GM19099 (cell line): ENCODE results near the gene ADGRB2.

ENCODE experiments used
- POLR2A ChIP-seq: IDR thresholded peaks from 3 replicates; pipeline ENCODE4 v1.6.1; 2011; ENCODE audit warnings: low read depth; ENCODE audit not compliant: insufficient read length; ENCODE audit errors: extremely low read depth

ADGRB2 gene

DNA sequence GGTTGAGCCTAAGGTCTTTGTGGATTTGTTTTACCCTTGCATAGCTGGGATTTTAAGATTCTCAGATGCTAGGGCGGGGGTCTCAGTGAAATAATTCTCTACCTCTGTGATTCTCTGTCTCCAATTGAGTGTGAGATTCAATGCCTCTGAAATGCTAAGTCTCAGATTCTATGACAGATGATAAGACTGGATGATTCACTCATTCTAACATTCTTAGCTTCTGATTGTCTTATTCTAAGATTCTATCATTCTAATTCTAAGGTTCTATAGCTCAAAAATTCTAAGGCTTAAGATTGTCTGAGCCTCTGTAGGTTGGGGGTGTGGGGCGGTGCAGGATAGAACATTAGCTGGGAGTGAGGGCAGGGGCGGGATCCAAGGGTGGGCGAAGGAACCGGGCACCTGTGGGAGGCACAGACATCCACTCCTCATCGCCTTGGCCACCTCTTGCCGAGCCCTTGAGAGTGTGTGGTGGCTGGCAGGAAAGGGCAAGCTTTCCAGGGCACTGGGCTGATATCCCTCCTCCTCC, 29.5 kb downstream of the ADGRB2 start:
- no peak for TF ChIP-seq POLR2A

DNA sequence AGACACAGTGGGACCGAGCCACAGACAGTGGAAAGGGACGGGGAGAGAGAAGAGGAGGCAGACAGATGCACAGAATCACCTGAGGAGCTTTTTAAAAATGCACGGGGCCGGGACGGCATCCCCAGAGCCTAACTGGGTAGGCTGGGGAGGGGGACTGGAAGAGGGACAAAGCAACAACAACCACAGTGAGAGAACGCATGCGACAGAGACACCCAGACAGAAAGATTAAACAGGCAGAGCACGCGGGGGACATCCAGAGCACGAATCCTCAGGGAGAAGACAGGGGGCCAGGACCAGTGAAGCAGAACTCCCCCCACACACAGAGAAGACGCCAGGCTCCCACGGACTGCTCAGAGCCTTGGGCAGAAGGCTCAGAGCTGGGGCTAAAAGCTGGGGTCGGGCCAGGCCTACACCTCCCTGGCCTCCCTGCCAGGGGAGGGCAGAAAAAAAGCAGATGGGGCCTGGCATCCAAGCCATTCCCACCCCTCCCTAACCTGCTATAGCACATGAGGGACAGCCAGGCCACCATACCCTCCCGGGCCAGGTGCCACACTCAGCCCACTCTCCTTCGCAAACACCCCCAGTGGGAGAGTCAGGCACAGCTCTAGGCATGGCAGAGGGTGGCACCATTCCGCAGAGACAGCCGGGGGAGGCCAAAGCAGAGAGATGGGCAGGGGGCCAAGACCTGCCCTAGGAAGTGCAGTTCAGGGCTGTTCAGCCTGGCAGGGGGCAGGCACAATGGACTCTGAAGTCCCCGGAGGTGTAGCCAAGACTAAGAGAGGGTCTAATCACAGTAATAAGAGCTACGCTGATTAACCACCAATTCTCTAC, 30.5 kb downstream of the ADGRB2 start:
- no peak for TF ChIP-seq POLR2A

DNA sequence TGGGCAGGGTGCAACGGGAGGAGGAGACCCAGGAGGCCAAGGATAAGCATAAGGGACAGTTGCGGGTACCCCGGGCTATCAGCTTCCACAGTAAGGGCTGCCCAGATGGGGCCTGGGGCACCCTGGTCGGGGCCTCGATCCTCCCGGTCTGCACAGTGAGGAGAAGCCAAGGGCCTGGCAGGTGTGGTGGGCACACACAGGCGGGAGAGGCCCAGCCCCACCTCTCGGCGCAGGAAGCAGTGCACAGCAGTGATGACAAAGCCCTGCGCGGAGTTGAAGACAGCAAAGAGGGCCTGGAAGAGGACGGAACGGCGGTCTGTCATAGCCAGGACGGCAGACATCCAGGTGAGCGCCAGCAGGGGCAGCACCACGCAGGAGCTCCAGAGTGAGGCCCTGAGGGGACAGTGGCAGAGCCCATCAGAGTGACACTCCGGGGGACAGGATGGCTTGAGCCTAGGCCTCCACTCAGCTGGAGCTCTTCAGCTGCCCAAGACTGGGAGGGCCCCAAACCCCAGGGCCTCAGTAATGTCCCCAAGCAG, 31.3 kb downstream of the ADGRB2 start:
- TF ChIP-seq POLR2A, result no peak

DNA sequence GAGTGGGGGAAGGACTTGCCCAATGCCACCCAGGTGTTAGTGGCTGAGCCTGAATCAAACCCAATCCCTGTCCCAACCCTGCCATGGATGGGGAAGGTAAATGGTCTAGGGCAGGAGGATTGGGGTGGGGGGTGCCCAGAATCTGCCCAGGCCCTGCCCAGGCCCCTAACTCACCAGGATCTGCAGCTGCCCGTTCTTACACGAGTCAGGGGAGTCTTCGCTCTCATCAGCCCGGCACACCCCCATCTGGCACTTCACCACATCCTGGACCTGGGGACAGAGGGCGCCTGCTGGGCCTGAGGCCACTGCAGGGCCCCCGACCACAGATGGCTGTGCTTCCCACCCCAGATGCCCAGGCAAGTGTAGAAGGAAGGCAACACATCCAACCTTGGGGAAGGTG, 31.8 kb downstream of the ADGRB2 start:
- TF ChIP-seq POLR2A, result no peak

DNA sequence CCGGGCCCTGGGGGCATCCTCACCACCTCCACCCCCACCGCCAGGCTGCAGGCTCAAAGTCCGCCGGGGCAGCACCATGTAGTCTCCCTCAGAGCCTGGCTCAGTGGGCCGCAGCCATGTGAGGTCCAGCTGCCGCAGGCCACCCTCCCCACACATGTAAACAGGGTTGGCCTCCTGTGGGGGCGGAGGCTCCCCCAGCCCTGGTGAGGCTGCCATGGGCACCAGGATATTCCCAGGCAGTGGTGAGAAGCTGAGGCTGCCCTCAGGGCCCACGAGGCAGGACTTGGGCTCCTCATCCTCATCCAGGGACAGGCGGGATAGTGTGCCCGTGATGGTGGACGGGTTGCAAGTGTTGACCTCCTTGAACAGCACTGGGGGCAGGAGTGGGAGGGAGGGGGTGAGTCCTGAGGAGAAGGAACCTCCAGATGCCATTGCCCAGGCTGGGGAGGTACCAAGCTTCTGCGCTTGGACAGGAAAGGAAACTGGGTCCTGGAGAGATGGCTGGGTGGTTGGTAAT, 33.0 kb downstream of the ADGRB2 start:
- no peak for TF ChIP-seq POLR2A

DNA sequence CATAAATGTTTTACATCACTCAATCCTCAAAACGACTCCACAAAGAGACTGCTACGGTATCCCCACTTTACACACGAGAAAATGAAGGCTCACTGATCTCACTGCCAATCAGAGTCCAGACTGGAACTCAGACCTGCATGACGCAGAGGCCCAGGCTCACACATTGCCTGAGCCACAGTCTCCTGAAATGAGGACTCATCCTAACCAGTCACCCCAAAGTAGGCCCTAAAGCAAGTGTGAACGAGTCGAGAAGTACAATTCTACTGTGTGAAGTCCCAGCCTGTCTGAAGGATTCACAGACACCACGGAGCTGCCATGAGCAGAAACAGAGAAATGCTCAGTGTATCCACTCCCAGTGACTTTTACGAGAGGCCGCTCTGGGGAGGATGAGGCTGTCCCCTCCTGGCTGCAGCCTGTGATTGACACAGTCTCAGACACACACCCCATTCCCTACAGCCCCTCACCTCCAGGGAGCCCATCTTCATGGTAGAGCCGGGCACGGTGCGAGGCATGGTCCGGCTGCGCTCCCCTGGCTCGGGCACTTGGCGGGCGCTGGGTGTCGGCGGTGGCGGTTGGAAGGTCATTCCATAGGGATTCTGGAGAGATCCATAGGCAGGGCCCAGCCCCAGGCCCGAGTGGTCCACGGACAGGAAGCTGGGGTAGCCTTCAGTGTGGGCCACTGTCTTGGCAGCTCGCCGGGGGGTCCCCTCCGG, 33.6 kb downstream of the ADGRB2 start:
- TF ChIP-seq POLR2A, result no peak

DNA sequence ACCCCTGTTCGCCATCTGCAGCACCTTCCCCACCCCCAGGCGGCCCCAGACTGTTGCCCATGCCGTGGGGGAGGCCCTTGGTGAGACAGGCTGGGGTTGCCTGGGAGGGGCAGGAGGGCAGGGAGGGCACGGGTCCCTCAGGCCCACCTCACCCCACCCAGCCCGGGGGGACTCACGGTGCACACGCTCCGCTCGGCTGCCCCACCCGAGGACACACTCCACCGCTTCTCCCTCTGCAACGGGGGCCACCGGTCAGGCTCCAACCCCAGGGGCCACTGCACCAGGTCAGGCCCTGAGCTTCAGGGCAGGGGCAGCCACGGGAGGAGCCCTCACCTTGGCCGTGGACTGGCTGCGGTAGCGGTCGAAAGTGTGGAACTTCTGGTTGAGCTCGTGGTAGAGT, 36.3 kb downstream of the ADGRB2 start:
- TF ChIP-seq POLR2A, result no peak

DNA sequence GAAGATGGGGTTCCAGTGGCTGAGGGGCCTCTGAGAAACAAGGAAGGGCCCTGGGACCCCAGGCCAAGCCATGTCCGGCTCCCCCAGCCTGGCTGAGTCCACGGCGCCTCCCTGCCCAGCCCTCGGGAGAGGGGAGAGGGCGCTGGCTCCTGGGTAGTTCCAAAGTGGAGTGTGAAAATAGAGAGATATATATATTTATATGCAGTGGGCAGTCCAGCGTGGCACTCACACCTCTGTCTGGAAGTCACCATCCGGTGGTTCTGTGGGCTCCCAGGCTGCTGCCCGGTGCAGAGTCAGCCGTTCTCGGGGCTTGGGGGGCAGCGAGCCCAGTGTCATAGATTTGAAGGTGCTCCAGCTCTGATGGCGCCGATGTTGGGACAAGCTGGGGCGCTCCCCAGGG, 36.9 kb downstream of the ADGRB2 start:
- TF ChIP-seq POLR2A, result no peak

DNA sequence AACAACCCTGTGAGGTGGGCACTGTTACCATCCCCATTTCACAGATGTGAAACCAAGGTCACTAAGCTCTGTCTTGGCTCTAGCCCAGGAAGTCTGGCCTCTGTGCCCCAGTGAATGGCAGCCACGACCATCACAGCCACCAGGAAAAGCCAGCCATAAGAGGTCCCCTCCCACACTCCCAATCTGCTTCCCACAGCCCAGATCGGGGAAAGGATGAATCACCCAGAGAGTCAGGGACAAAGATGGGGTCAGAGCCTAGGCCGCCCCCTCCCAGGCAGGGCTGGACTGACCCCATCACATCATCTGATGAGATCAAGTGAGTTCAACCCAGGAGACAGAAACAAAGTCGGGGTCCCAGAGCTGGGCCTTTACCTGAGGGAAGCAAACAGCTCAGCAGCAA, 37.4 kb downstream of the ADGRB2 start:
- TF ChIP-seq POLR2A, result no peak

DNA sequence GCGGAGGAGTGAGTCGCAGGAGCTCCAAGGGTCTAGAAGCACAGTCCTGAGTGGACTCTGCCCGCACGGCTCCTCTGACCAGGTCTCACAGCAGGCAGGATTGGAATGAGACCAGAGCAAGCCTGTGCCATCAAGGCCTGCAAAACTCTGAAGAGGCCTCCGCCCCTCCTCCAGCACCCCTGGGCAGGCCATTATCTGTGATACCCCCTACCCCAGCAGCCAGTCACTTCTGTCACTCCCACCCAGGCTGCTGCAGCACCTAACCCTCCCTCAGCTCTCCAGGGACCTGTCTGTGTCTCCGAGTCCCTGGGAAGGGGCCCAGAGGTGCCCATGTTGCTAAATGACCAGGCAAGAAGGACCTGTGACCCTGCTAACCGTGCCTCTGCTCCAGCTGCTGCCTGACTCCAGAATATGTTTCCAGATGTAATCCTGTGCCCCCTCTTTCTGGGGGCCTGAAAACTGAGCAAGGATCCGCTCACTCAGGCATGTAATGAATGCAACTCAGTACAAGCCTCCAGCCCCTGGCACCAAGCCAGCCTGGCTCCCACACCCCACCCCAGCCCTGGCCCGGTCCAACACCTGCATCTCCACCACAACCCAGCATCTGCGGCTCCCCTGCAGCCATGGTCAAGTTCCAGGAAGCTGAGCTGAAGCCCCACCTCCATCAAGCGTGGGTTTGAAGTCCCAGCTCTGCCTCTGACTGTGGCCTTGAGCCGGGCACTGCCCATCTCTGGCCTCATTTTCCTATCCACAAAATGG, 38.2 kb downstream of the ADGRB2 start:
- no peak for TF ChIP-seq POLR2A

DNA sequence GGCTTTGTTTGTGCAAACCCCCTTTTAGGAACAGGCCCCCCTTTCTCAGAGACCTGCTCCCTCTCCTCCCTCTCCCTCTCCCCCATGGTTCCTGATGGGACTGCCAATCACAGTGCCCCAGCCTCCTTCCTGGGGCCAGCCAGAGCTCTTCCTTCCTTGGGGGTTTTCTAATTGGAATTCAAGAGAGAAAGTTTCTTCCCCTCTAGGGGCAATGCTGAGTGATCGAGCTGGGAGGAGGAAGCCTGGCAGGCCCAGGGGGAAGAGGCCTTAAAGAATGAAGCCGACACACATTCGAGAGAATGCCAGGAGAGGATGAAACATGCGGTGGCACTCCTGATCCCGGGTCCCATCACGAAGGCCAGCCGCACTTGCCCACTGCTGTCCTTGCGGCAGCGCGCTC, 39.0 kb downstream of the ADGRB2 start:
- TF ChIP-seq POLR2A, result no peak

DNA sequence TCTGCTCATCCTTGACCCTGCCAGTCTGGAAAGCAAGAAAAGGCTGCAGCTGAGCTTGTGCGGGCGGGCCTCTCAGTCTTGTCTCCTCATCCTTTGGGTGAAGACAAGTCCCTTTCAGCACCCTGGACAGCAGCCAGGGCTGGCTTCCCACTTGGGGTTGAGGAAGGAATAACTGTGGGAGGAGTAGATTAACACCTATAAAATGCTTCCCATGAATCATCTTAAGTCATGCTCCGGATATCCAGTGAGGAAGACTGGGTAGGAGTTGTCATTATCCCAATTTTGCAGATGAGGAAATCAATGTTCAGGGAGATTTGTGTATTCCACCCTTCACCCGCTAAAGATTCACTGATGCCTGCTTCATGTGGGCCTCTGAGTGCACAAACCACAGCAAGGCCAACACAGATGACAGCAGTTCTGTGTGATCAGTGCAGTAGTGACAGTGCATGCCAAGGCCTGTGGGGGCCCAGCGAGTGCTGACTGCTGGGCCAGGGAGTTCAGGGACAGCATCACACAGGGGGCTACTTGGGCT, 40.2 kb downstream of the ADGRB2 start:
- TF ChIP-seq POLR2A, result no peak

DNA sequence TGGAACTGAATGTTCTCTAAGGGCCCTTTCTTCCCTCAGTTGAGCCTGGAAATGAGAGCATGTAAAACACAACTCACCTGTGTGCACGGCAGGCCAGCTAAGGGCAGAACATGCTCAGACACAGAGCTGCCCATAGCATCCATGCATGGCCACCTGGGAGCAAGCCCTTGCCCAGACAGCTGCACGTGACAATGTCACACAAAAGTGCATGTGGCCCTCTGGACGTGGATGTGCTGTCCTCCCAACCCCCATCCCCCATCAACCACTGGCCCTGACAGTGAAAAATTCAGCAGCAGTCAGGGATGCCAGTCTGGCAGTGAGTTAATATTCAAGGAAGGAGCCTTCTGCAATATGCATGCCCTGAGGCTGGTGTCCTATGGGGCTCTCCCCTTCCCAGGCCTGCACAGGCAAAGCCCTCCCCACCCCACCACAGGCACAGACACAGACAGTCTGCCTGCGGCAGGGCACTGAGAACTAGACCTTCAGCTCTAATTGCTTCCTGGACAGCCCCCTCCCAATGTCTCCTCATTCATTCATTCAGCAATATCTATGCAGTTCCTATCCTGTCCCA, 45.7 kb downstream of the ADGRB2 start:
- TF ChIP-seq POLR2A, result no peak

DNA sequence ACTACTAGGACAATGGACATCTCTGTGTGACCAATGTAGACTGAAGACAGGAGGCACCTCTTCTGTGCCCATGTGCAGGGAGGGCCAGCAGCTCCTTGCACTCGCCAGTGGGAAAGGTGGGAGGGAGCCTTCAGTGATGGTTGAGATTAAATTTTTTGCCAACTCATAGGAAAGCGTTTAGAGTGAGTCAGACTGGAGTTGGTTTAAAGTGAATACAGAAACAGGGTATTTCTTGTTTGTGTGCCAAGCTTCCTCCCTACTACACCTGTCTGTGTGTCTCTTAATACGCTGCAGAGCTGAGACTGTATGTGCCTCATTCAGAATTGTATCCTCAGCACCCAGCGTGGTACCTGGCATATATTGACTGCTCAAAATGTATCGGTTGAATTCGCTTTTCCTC, 46.8 kb downstream of the ADGRB2 start:
- no peak for TF ChIP-seq POLR2A
